ENCODE measurements around the gene REXO4. TPM values are rescaled to one million over a fixed set of nuclear protein-coding genes. Genes with fewer than 3 reads are reported as not detected.

The REXO4 gene
- polyA plus RNA-seq, 1 donor (not counting 4 experiments of a cell fraction or from before 2014, with no cell fraction given) = 21.5 TPM

GRCh38 chr9:133443248-133443647 lies 25.4 kb upstream of the REXO4 start:
- Histone ChIP-seq H3K79me2 (ENCODE audit: control insufficient read depth, insufficient read depth, low read length) (no peaks in the 10 kb centered on the region), H3K27me3 (ENCODE audit: control insufficient read depth, extremely low read depth, insufficient read depth, low read length) (peaks cover 8% of the 10 kb centered on the region), H3K27ac (ENCODE audit: control insufficient read depth, insufficient read depth, low read length) (no peak overlapping the region), H2AFZ (ENCODE audit: control insufficient read depth, low read length) (no peak overlapping the region), H4K20me1 (ENCODE audit: control insufficient read depth, extremely low read depth, insufficient read depth, low read length) (no peaks in the 10 kb centered on the region), H3K9me1 (ENCODE audit: control insufficient read depth, extremely low read depth, insufficient read depth, low read length) (no peaks in the 10 kb centered on the region), H3K9me3 (ENCODE audit: control insufficient read depth, low read depth, low read length) (no peaks in the 10 kb centered on the region), H3K4me1 (ENCODE audit: control insufficient read depth, extremely low read depth, insufficient read depth, low read length) (peaks cover 4% of the 10 kb centered on the region), H3K4me3 (ENCODE audit: control insufficient read depth in 2 of 3, extremely low read depth in 1 of 3, insufficient read depth in 2 of 3, low read depth in 1 of 3, low read length in 3 of 3) (no peak overlapping the region), H3K9ac (ENCODE audit: control insufficient read depth, extremely low read depth, insufficient read depth, low read length) (no peak overlapping the region), H3K4me2 (ENCODE audit: control insufficient read depth, extremely low read depth, insufficient read depth, low read depth, low read length) (no peak overlapping the region), H3K36me3 (ENCODE audit: control insufficient read depth in 2 of 2, extremely low read depth in 1 of 2, insufficient read depth in 2 of 2, low read length in 2 of 2) (no peaks in the 10 kb centered on the region)
- TF ChIP-seq EZH2 (IDR thresholded peaks at IDR 0.05; ENCODE audit: low read length) (no peak), CTCF (optimal IDR thresholded peaks at IDR 0.05 in 1 of 3, IDR thresholded peaks at IDR 0.05 in 1 of 3, conservative IDR thresholded peaks at IDR 0.05 in 1 of 3; ENCODE audit: extremely low read depth in 1 of 3, insufficient read depth in 2 of 3, low read length in 3 of 3) (no peak)
- dilution Hi-C loops (cut with MboI; ENCODE audit: extremely low pct_ligation_motif_present, low sequenced_read_pairs) = no loop called here
- FAIRE-seq (no peak), DNase-seq (ENCODE audit: low read depth, low spot score) (no peak)

- no peaks in the 10 kb centered on the region for H3K36me3 ChIP-seq (ENCODE audit: control insufficient read depth in 2 of 2, extremely low read depth in 1 of 2, insufficient read depth in 2 of 2, low read length in 2 of 2)
- H3K9me1 ChIP-seq (ENCODE audit: control insufficient read depth, extremely low read depth, insufficient read depth, low read length) = no peaks in the 10 kb centered on the region
- H3K4me2 ChIP-seq (ENCODE audit: control insufficient read depth, extremely low read depth, insufficient read depth, low read depth, low read length) = no peak overlapping the region
- TF ChIP-seq CTCF (optimal IDR thresholded peaks at IDR 0.05 in 1 of 3, IDR thresholded peaks at IDR 0.05 in 1 of 3, conservative IDR thresholded peaks at IDR 0.05 in 1 of 3; ENCODE audit: extremely low read depth in 1 of 3, insufficient read depth in 2 of 3, low read length in 3 of 3) (no peak), EZH2 (IDR thresholded peaks at IDR 0.05; ENCODE audit: low read length) (no peak)
- no peak overlapping the region for H3K27ac ChIP-seq (ENCODE audit: control insufficient read depth, insufficient read depth, low read length)
- H3K4me3 ChIP-seq (ENCODE audit: control insufficient read depth in 2 of 3, extremely low read depth in 1 of 3, insufficient read depth in 2 of 3, low read depth in 1 of 3, low read length in 3 of 3) = no peak overlapping the region
- peaks cover 8% of the 10 kb centered on the region for H3K27me3 ChIP-seq (ENCODE audit: control insufficient read depth, extremely low read depth, insufficient read depth, low read length)
- no peak for DNase-seq (ENCODE audit: low read depth, low spot score)
- H4K20me1 ChIP-seq (ENCODE audit: control insufficient read depth, extremely low read depth, insufficient read depth, low read length) = no peaks in the 10 kb centered on the region
- dilution Hi-C loops (cut with MboI; ENCODE audit: extremely low pct_ligation_motif_present, low sequenced_read_pairs) = no loop called here
- H3K9ac ChIP-seq (ENCODE audit: control insufficient read depth, extremely low read depth, insufficient read depth, low read length) = no peak overlapping the region
- H2AFZ ChIP-seq (ENCODE audit: control insufficient read depth, low read length) = no peak overlapping the region
- H3K79me2 ChIP-seq (ENCODE audit: control insufficient read depth, insufficient read depth, low read length) = no peaks in the 10 kb centered on the region
- H3K4me1 ChIP-seq (ENCODE audit: control insufficient read depth, extremely low read depth, insufficient read depth, low read length) = peaks cover 4% of the 10 kb centered on the region
- no peak for FAIRE-seq
- H3K9me3 ChIP-seq (ENCODE audit: control insufficient read depth, low read depth, low read length) = no peaks in the 10 kb centered on the region
Observed at GRCh38 chr9:133441571-133441970, 23.8 kb upstream of the REXO4 start.
